SK-N-SH (cell line): ENCODE data around the gene MAN1A2. TPM values are rescaled to one million over a fixed set of nuclear protein-coding genes. Genes with fewer than 3 reads are reported as not detected.

ENCODE experiments used
- CTCF ChIA-PET: fragments of 300-600, 350-600 bp; formaldehyde crosslinking; extraction: SDS; loops from one replicate; lab custom pipeline; 2021; lab: Yijun Ruan, JAX
- POLR2A ChIA-PET: fragments of 350-600 bp; sonication (Branson Sonifier 250); formaldehyde crosslinking; extraction: SDS; loops from one replicate; lab custom pipeline; 2020; ENCODE audit warnings: antibody characterized with exemption, inconsistent platforms; lab: Yijun Ruan, JAX
- DNase-seq: peaks from one replicate; pipeline ENCODE4 v3.0.0; 2012
- H2AFZ ChIP-seq: fragments of 200-600 bp; sonication (generic); 2 replicates; pipeline ENCODE4 v1.8.1; 2016; ENCODE audit warnings: antibody characterized with exemption, mild to moderate bottlenecking, low read depth
- H3F3A ChIP-seq: fragments of 200-600 bp; sonication (generic); replicated peaks from 2 replicates; pipeline ENCODE3; 2016; ENCODE audit warnings: antibody characterized with exemption, mild to moderate bottlenecking; ENCODE audit not compliant: insufficient read depth
- H3K27ac ChIP-seq, 2 experiments: fragments of 200-500 bp in 1 of 2; fragments of 200-600 bp in 1 of 2; sonication (Bioruptor generic) in 1 of 2; sonication (generic), shearing (Covaris generic) in 1 of 2; 2 replicates each; pipeline versions ENCODE4 v1.5.1 to v1.6.1; 2014 to 2016; ENCODE audit warnings: low read depth in 2 of 2, inconsistent platforms in 1 of 2, low read length in 1 of 2, mild to moderate bottlenecking in 1 of 2, mixed read lengths in 1 of 2
- H3K27me3 ChIP-seq: fragments of 200-600 bp; sonication (generic), shearing (Covaris generic); 2 replicates; pipeline ENCODE4 v1.6.1; 2016; ENCODE audit warnings: mixed run types; ENCODE audit not compliant: insufficient read depth
- H3K36me3 ChIP-seq, 2 experiments: fragments of 200-500 bp in 1 of 2; fragments of 200-600 bp in 1 of 2; sonication (Bioruptor generic) in 1 of 2; sonication (generic) in 1 of 2; replicated peaks in 1 of 2; 2 replicates each; pipeline versions ENCODE3 to v1.5.1; 2014 to 2016; ENCODE audit warnings: low read length in 1 of 2, mild to moderate bottlenecking in 1 of 2; ENCODE audit not compliant: insufficient read depth in 2 of 2, control insufficient read depth in 1 of 2
- H3K4me1 ChIP-seq, 2 experiments: fragments of 200-500 bp in 1 of 2; fragments of 200-600 bp in 1 of 2; sonication (Bioruptor generic) in 1 of 2; sonication (generic), shearing (Covaris generic) in 1 of 2; 2 replicates each; pipeline versions ENCODE4 v1.5.1 to v1.6.1; 2014 to 2016; ENCODE audit warnings: low read depth in 1 of 2, low read length in 1 of 2, mixed run types in 1 of 2; ENCODE audit not compliant: insufficient read depth in 2 of 2, control insufficient read depth in 1 of 2
- H3K4me2 ChIP-seq: fragments of 200-600 bp; sonication (generic), shearing (Covaris generic); 2 replicates; pipeline ENCODE4 v1.6.1; 2017; ENCODE audit warnings: mixed run types
- H3K4me3 ChIP-seq, 2 experiments: fragments of 200-500 bp in 1 of 2; fragments of 200-600 bp in 1 of 2; sonication (Bioruptor generic) in 1 of 2; sonication (generic), shearing (Covaris generic) in 1 of 2; 2 replicates each; pipeline versions ENCODE4 v1.5.1 to v1.8.1; 2014 to 2016; ENCODE audit warnings: low read depth in 2 of 2, inconsistent platforms in 1 of 2, low read length in 1 of 2, mild to moderate bottlenecking in 1 of 2, mixed read lengths in 1 of 2, moderate library complexity in 1 of 2
- H3K79me2 ChIP-seq: fragments of 200-600 bp; sonication (generic); 2 replicates; pipeline ENCODE4 v1.8.1; 2017; ENCODE audit warnings: mild to moderate bottlenecking; ENCODE audit not compliant: insufficient read depth
- H3K9ac ChIP-seq: fragments of 200-600 bp; sonication (generic); 2 replicates; pipeline ENCODE4 v1.6.1; 2017; ENCODE audit warnings: mixed run types
- H3K9me2 ChIP-seq: fragments of 200-600 bp; sonication (generic); 2 replicates; pipeline ENCODE4 v1.6.1; 2017; ENCODE audit warnings: mixed run types
- H3K9me3 ChIP-seq: fragments of 200-600 bp; sonication (generic); 2 replicates; pipeline ENCODE4 v1.6.1; 2017; ENCODE audit warnings: mixed run types, mild to moderate bottlenecking, moderate library complexity
- H4K20me1 ChIP-seq: fragments of 200-600 bp; sonication (generic); 2 replicates; pipeline ENCODE4 v1.6.1; 2017; ENCODE audit warnings: mild to moderate bottlenecking, mixed run types; ENCODE audit not compliant: insufficient read depth
- CHD2 ChIP-seq: fragments of 150-350 bp; IDR thresholded peaks from 2 replicates; pipeline ENCODE4 v1.6.1; 2018; ENCODE audit warnings: low read length; ENCODE audit not compliant: partially characterized antibody
- ELF1 ChIP-seq: IDR thresholded peaks from 2 replicates; pipeline ENCODE4 v1.4.0; 2012
- EP300 ChIP-seq, 2 experiments: IDR thresholded peaks; 2 replicates each; pipeline versions ENCODE4 v1.4.0 to v1.6.1; 2012; ENCODE audit warnings: borderline replicate concordance in 1 of 2, low read depth in 1 of 2, low read length in 1 of 2
- FOSL2 ChIP-seq: IDR thresholded peaks from 2 replicates; pipeline ENCODE4 v1.4.0; 2012; ENCODE audit warnings: low read depth, mild to moderate bottlenecking, moderate library complexity, borderline replicate concordance
- GABPA ChIP-seq: IDR thresholded peaks from 2 replicates; pipeline ENCODE4 v1.4.0; 2012; ENCODE audit warnings: low read depth, mild to moderate bottlenecking
- GATA2 ChIP-seq: sonication (generic); formaldehyde crosslinking; IDR thresholded peaks from 2 replicates; pipeline ENCODE4 v1.5.0; 2020; ENCODE audit warnings: mild to moderate bottlenecking, missing genetic modification reagents
- IRF3 ChIP-seq: fragments of 150-350 bp; IDR thresholded peaks from 2 replicates; pipeline ENCODE4 v1.6.1; 2016; ENCODE audit warnings: mild to moderate bottlenecking, low read depth, low read length
- JUND ChIP-seq: IDR thresholded peaks from 2 replicates; pipeline ENCODE4 v1.4.0; 2012
- MEF2A ChIP-seq: IDR thresholded peaks from 2 replicates; pipeline ENCODE4 v1.4.0; 2012; ENCODE audit warnings: low read depth, borderline replicate concordance
- MXI1 ChIP-seq: IDR thresholded peaks from 2 replicates; pipeline ENCODE4 v1.6.1; 2012; ENCODE audit warnings: mild to moderate bottlenecking, low read depth, low read length, improper control_type of control experiment
- NFIC ChIP-seq: IDR thresholded peaks from 2 replicates; pipeline ENCODE4 v1.4.0; 2012; ENCODE audit warnings: borderline replicate concordance
- PBX3 ChIP-seq: IDR thresholded peaks from 2 replicates; pipeline ENCODE4; 2012
- RCOR1 ChIP-seq: fragments of 150-350 bp; IDR thresholded peaks from 2 replicates; pipeline ENCODE4 v1.6.1; 2017; ENCODE audit warnings: antibody characterized with exemption, low read length
- REST ChIP-seq: IDR thresholded peaks from 2 replicates; pipeline ENCODE4 v1.6.1; 2012; ENCODE audit warnings: mild to moderate bottlenecking, low read depth, low read length, moderate library complexity
- RFX5 ChIP-seq: IDR thresholded peaks from 2 replicates; pipeline ENCODE4 v1.6.1; 2012; ENCODE audit warnings: mild to moderate bottlenecking, improper control_type of control experiment, low read length
- TAF1 ChIP-seq: IDR thresholded peaks from 2 replicates; pipeline ENCODE4 v1.6.1; 2012; ENCODE audit warnings: low read depth, mild to moderate bottlenecking, low read length, moderate library complexity, borderline replicate concordance
- YY1 ChIP-seq: IDR thresholded peaks from 2 replicates; pipeline ENCODE4 v1.4.0; 2012; ENCODE audit warnings: low read depth, mild to moderate bottlenecking
- WGBS: methylation state at CpG from one replicate; pipeline ENCODE4 v1.1.6; 2017; ENCODE audit warnings: low lambda C conversion rate; 5-methylcytosine and 5-hydroxymethylcytosine counted together
- polyA plus RNA-seq, 3 experiments: library from polyadenylated mRNA; depleted of rRNA; stranded (reverse); fragments of >200 nt; gene quantifications; 2 replicates each; pipeline ENCODE4 v1.2.3, GENCODE V29; 2012
- TF ChIP-seq, protein P1 (sequence below): IDR thresholded peaks from 2 replicates; pipeline ENCODE4 v1.4.0; 2012; ENCODE audit warnings: low read depth, borderline replicate concordance
- TF ChIP-seq, protein P2 (sequence below): fragments of 150-350 bp; IDR thresholded peaks from 2 replicates; pipeline ENCODE4 v1.6.1; 2017; ENCODE audit warnings: antibody characterized with exemption, low read length, low read depth, borderline replicate concordance
- TF ChIP-seq, protein P3 (sequence below): IDR thresholded peaks from 2 replicates; pipeline ENCODE4 v1.4.0; 2012; ENCODE audit warnings: low read depth

Gene MAN1A2
- polyA plus RNA-seq, 1 of the 3 experiments (the other 2 are of a cell fraction) = 6.0 TPM

- WGBS = 95% methylated on average over 1 of the region's 1 CpG
Observed at GRCh38 chr1:117523111-117523510, 155.9 kb downstream of the MAN1A2 start.

More at GRCh38 chr1:117523111-117523510, 155.9 kb downstream of the MAN1A2 start:
- Histone ChIP-seq H3K27ac (no peak overlapping the region), H3K4me2 (no peak overlapping the region), H4K20me1 (no peaks in the 10 kb centered on the region), H3K27me3 (no peaks in the 10 kb centered on the region), H3K79me2 (no peaks in the 10 kb centered on the region), H3F3A (peaks cover 8% of the 10 kb centered on the region), H3K9ac (no peak overlapping the region), H2AFZ (no peak overlapping the region), H3K9me2 (no peaks in the 10 kb centered on the region), H3K4me3 (no peak overlapping the region), H3K4me1 (no peaks in the 10 kb centered on the region), H3K36me3 (peaks cover 15 to 21% of the 10 kb centered on the region in 2 experiments), H3K9me3 (no peaks in the 10 kb centered on the region)
- no peak for TF ChIP-seq IRF3
- no peak for TF ChIP-seq PBX3
- TF ChIP-seq JUND = no peak
- TF ChIP-seq, protein P1, sequence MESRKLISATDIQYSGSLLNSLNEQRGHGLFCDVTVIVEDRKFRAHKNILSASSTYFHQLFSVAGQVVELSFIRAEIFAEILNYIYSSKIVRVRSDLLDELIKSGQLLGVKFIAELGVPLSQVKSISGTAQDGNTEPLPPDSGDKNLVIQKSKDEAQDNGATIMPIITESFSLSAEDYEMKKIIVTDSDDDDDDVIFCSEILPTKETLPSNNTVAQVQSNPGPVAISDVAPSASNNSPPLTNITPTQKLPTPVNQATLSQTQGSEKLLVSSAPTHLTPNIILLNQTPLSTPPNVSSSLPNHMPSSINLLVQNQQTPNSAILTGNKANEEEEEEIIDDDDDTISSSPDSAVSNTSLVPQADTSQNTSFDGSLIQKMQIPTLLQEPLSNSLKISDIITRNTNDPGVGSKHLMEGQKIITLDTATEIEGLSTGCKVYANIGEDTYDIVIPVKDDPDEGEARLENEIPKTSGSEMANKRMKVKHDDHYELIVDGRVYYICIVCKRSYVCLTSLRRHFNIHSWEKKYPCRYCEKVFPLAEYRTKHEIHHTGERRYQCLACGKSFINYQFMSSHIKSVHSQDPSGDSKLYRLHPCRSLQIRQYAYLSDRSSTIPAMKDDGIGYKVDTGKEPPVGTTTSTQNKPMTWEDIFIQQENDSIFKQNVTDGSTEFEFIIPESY = no peak
- no peak for TF ChIP-seq GATA2 (CRISPR knock-in tag)
- TF ChIP-seq, protein P2, sequence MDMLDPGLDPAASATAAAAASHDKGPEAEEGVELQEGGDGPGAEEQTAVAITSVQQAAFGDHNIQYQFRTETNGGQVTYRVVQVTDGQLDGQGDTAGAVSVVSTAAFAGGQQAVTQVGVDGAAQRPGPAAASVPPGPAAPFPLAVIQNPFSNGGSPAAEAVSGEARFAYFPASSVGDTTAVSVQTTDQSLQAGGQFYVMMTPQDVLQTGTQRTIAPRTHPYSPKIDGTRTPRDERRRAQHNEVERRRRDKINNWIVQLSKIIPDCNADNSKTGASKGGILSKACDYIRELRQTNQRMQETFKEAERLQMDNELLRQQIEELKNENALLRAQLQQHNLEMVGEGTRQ = no peak
- TF ChIP-seq FOSL2 = no peak
- no peak for TF ChIP-seq ELF1
- no peak for TF ChIP-seq CHD2
- TF ChIP-seq MXI1 = no peak
- TF ChIP-seq MEF2A = no peak
- TF ChIP-seq RFX5 = no peak
- TF ChIP-seq GABPA = no peak
- no peak for TF ChIP-seq YY1
- TF ChIP-seq NFIC = no peak
- TF ChIP-seq, protein P3, sequence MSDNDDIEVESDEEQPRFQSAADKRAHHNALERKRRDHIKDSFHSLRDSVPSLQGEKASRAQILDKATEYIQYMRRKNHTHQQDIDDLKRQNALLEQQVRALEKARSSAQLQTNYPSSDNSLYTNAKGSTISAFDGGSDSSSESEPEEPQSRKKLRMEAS = no peak
- no peak for TF ChIP-seq TAF1
- TF ChIP-seq EP300 (IDR thresholded peaks at IDR 0.05; ENCODE audit: borderline replicate concordance in 1 of 2, low read depth in 1 of 2, low read length in 1 of 2) = no peak
- TF ChIP-seq REST = no peak
- TF ChIP-seq RCOR1 = no peak
- ChIA-PET POLR2A (no interaction called here), CTCF (interaction anchor here (1.2 to 2.1 kb wide), 2 partner anchors 12 to 235 kb away, joined by 7 read pairs; no protein-coding TSS in a partner anchor)
- no peak for DNase-seq
